H9 (cell line): ENCODE results near the gene TEX12. TPM values are rescaled to one million over a fixed set of nuclear protein-coding genes. Genes with fewer than 3 reads are reported as not detected.

Experiments
- DNase-seq: peaks from one replicate; pipeline ENCODE4 v3.0.0-alpha.2; 2017
- H2AFZ ChIP-seq: one replicate; pipeline ENCODE4 v1.6.1; 2013; ENCODE audit warnings: mild to moderate bottlenecking, low read length, control low read depth, moderate library complexity
- H2AK5ac ChIP-seq: 2 replicates; pipeline ENCODE4 v1.6.1; 2013; ENCODE audit warnings: low read length, control low read depth, mixed read lengths; ENCODE audit not compliant: insufficient read length
- H2BK120ac ChIP-seq: one replicate; pipeline ENCODE4 v1.6.1; 2013; ENCODE audit warnings: low read depth, mild to moderate bottlenecking, low read length, control low read depth, inconsistent platforms; ENCODE audit not compliant: poor library complexity, severe bottlenecking
- H2BK12ac ChIP-seq: 2 replicates; pipeline ENCODE4 v1.6.1; 2013; ENCODE audit warnings: low read length, control low read depth, mixed read lengths, low read depth; ENCODE audit not compliant: insufficient read length
- H2BK15ac ChIP-seq: 2 replicates; pipeline ENCODE4 v1.6.1; 2013; ENCODE audit warnings: low read depth, low read length, control low read depth
- H2BK20ac ChIP-seq: one replicate; pipeline ENCODE4 v1.6.1; 2013; ENCODE audit warnings: low read depth, mild to moderate bottlenecking, low read length, control low read depth, inconsistent platforms; ENCODE audit not compliant: poor library complexity, severe bottlenecking
- H2BK5ac ChIP-seq: 2 replicates; pipeline ENCODE4 v1.6.1; 2013; ENCODE audit warnings: low read length, control low read depth, mixed read lengths; ENCODE audit not compliant: insufficient read length
- H3K14ac ChIP-seq: 2 replicates; pipeline ENCODE4 v1.6.1; 2013; ENCODE audit warnings: low read length, control low read depth; ENCODE audit not compliant: insufficient read depth
- H3K18ac ChIP-seq: 2 replicates; pipeline ENCODE4 v1.6.1; 2013; ENCODE audit warnings: low read depth, mild to moderate bottlenecking, mixed read lengths, low read length, control low read depth; ENCODE audit not compliant: insufficient read length
- H3K23ac ChIP-seq: 2 replicates; pipeline ENCODE4 v1.6.1; 2013; ENCODE audit warnings: low read length, control low read depth, mixed read lengths, low read depth; ENCODE audit not compliant: insufficient read length
- H3K23me2 ChIP-seq: 2 replicates; pipeline ENCODE4 v1.6.1; 2013; ENCODE audit warnings: low read depth, mild to moderate bottlenecking, mixed read lengths, low read length, control low read depth; ENCODE audit not compliant: insufficient read length, poor library complexity, severe bottlenecking
- H3K27ac ChIP-seq: 2 replicates; pipeline ENCODE4 v1.5.1; 2013; ENCODE audit warnings: low read length, control low read depth, mixed read lengths, low read depth; ENCODE audit not compliant: insufficient read length
- H3K27me3 ChIP-seq: 2 replicates; pipeline ENCODE4 v1.6.1; 2013; ENCODE audit warnings: low read length, control low read depth, inconsistent platforms; ENCODE audit not compliant: insufficient read depth
- H3K4ac ChIP-seq: 2 replicates; pipeline ENCODE4 v1.6.1; 2013; ENCODE audit warnings: low read depth, mild to moderate bottlenecking, control low read depth, inconsistent platforms, low read length, moderate library complexity
- H3K4me1 ChIP-seq: 2 replicates; pipeline ENCODE4 v1.6.1; 2013; ENCODE audit warnings: low read length, control low read depth, inconsistent platforms; ENCODE audit not compliant: insufficient read depth
- H3K4me2 ChIP-seq: 2 replicates; pipeline ENCODE4 v1.6.1; 2013; ENCODE audit warnings: low read length, control low read depth, mixed read lengths; ENCODE audit not compliant: insufficient read length, insufficient read depth
- H3K56ac ChIP-seq: 2 replicates; pipeline ENCODE4 v1.6.1; 2013; ENCODE audit warnings: low read depth, mild to moderate bottlenecking, mixed read lengths, low read length, control low read depth; ENCODE audit not compliant: insufficient read length
- H3K79me1 ChIP-seq: 2 replicates; pipeline ENCODE4 v1.6.1; 2013; ENCODE audit warnings: low read depth, mild to moderate bottlenecking, moderate library complexity, low read length, control low read depth, inconsistent platforms; ENCODE audit not compliant: insufficient read depth, poor library complexity, severe bottlenecking
- H3K79me2 ChIP-seq: 2 replicates; pipeline ENCODE4 v1.6.1; 2013; ENCODE audit warnings: low read length, control low read depth, inconsistent platforms; ENCODE audit not compliant: insufficient read depth
- H3K9ac ChIP-seq: 2 replicates; pipeline ENCODE4 v1.6.1; 2013; ENCODE audit warnings: low read length, control low read depth, mixed read lengths; ENCODE audit not compliant: insufficient read length; ENCODE audit errors: extremely low read depth
- H3K9me3 ChIP-seq: one replicate; pipeline ENCODE4 v1.6.1; 2013; ENCODE audit warnings: low read depth, low read length, inconsistent platforms; ENCODE audit not compliant: control insufficient read depth
- H3T11ph ChIP-seq: one replicate; pipeline ENCODE4 v1.6.1; 2013; ENCODE audit warnings: mild to moderate bottlenecking, low read length, control low read depth, inconsistent platforms
- H4K20me1 ChIP-seq: one replicate; pipeline ENCODE4 v1.6.1; 2013; ENCODE audit not compliant: control insufficient read depth, insufficient read length, insufficient read depth
- H4K5ac ChIP-seq: 2 replicates; pipeline ENCODE4 v1.6.1; 2013; ENCODE audit warnings: low read depth, mild to moderate bottlenecking, mixed read lengths, low read length, control low read depth; ENCODE audit not compliant: insufficient read length
- H4K8ac ChIP-seq: replicated peaks from 2 replicates; pipeline ENCODE4 v1.6.1; 2013; ENCODE audit warnings: low read length, control low read depth, mixed read lengths, low read depth; ENCODE audit not compliant: insufficient read length
- H4K91ac ChIP-seq: 2 replicates; pipeline ENCODE4 v1.6.1; 2013; ENCODE audit warnings: low read depth, mild to moderate bottlenecking, moderate library complexity, mixed read lengths, low read length, control low read depth; ENCODE audit not compliant: insufficient read length
- H3K27ac Mint-ChIP-seq, 3 experiments: 2 replicates in 2 of 3; 3 replicates in 1 of 3; pipeline ENCODE4 v1.8.0; 2020 to 2021; ENCODE audit warnings: mixed read lengths in 3 of 3, mild to moderate bottlenecking in 1 of 3, moderate library complexity in 1 of 3
- H3K27me3 Mint-ChIP-seq: 2 replicates; pipeline ENCODE4 v1.8.0; 2021; ENCODE audit warnings: low read depth, mild to moderate bottlenecking, moderate library complexity, mixed read lengths
- H3K36me3 Mint-ChIP-seq, 3 experiments: 2 replicates in 2 of 3; 3 replicates in 1 of 3; pipeline ENCODE4 v1.8.0; 2020 to 2021; ENCODE audit warnings: low read depth in 3 of 3, mixed read lengths in 3 of 3; ENCODE audit not compliant: insufficient read depth in 1 of 3
- H3K4me1 Mint-ChIP-seq, 2 experiments: 2 replicates each; pipeline ENCODE4 v1.8.0; 2020; ENCODE audit warnings: mixed read lengths in 2 of 2
- H3K4me3 Mint-ChIP-seq, 2 experiments: 2 replicates in 1 of 2; 3 replicates in 1 of 2; pipeline ENCODE4 v1.8.0; 2020 to 2021; ENCODE audit warnings: mild to moderate bottlenecking in 2 of 2, mixed read lengths in 2 of 2, moderate library complexity in 1 of 2
- H3K9me3 Mint-ChIP-seq, 2 experiments: 2 replicates in 1 of 2; 3 replicates in 1 of 2; pipeline ENCODE4 v1.8.0; 2020; ENCODE audit warnings: mild to moderate bottlenecking in 2 of 2, mixed read lengths in 2 of 2, moderate library complexity in 1 of 2
- CTCF ChIP-seq: fragments of 200-600 bp; sonication (generic); conservative IDR thresholded peaks from 3 replicates; pipeline ENCODE4 v1.8.0; 2021; ENCODE audit warnings: antibody characterized with exemption, mild to moderate bottlenecking
- WGBS: extraction: QIAGEN DNeasy Blood & Tissue Kit; methylation state at CpG from one replicate; pipeline ENCODE4 v1.1.7; 2013; ENCODE audit warnings: missing lambda C conversion rate, low lambda C conversion rate, mixed read lengths; ENCODE audit not compliant: insufficient read length; ENCODE audit errors: extremely low coverage; 5-methylcytosine and 5-hydroxymethylcytosine counted together
- total RNA-seq: library from RNA; stranded (reverse); gene quantifications from 2 replicates; pipeline ENCODE4 v1.2.1, GENCODE V29; 2021

TEX12 gene
- total RNA-seq, 1 experiment from 2014 or later, result 0.31 TPM

GRCh38 chr11:112206071-112206470 lies 38.9 kb downstream of the TEX12 start:
- no peak for TF ChIP-seq CTCF
- Histone ChIP-seq H3K23ac (no peak overlapping the region), H3K18ac (no peak overlapping the region), H2BK5ac (no peak overlapping the region), H2AK5ac (no peak overlapping the region), H2AFZ (no peak overlapping the region), H4K20me1 (no peaks in the 10 kb centered on the region), H4K5ac (no peak overlapping the region), H4K8ac (no peak overlapping the region), H3K79me1 (no peaks in the 10 kb centered on the region), H3K27me3 (no peaks in the 10 kb centered on the region), H3K14ac (no peak overlapping the region), H4K91ac (no peak overlapping the region), H2BK20ac (no peak overlapping the region), H3K56ac (no peak overlapping the region), H3T11ph (no peak overlapping the region), H3K9me3 (no peaks in the 10 kb centered on the region), H3K4ac (no peak overlapping the region), H2BK15ac (no peak overlapping the region), H3K4me2 (no peak overlapping the region), H2BK12ac (no peak overlapping the region), H3K79me2 (no peaks in the 10 kb centered on the region), H3K4me1 (no peaks in the 10 kb centered on the region), H3K27ac (no peak overlapping the region), H3K9ac (no peak overlapping the region), H3K23me2 (no peaks in the 10 kb centered on the region), H2BK120ac (no peak overlapping the region)
- Mint-ChIP-seq H3K27ac (no peak overlapping the region), H3K9me3 (peaks cover 5% of the 10 kb centered on the region in 2 experiments; a peak in 4 of 5 replicates), H3K36me3 (peaks cover 0 to 4% (median 0%) of the 10 kb centered on the region in 3 experiments; a peak in 1 of 7 replicates), H3K4me1 (no peaks in the 10 kb centered on the region), H3K27me3 (peaks cover 12% of the 10 kb centered on the region), H3K4me3 (no peak overlapping the region)
- no peak for DNase-seq
- WGBS, result no CpG with 5 or more reads among the region's 23 CpGs
